ENCODE measurements around the gene OR8G1.
"Not testable (repeated sequence)": the region's sequence is repeated elsewhere in the genome, so short reads cannot be mapped to it uniquely, and the experiment has no call there.

OR8G1 gene

DNA sequence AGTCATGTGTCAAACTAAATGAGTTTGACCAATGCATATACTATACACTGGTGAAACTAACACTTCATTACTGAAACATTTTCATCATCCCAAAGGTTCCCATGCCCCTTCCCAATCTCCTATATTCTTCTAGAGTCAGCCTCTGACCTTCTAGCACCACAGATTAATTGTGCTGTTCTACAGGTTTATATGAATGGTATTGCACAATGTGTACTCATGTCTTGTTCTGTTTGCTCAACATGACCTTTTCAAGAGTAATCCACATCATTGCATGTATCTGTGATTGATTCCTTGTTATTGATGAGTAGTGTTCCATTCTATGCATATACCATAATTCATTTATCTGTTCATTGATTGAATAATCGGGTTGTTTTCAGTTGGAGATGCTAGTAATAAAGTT is 7.5 kb upstream of the OR8G1 start:
- TF ChIP-seq CTCF (IDR thresholded peaks at IDR 0.05; ENCODE audit: low read depth, low read length): no peak
- DNase-seq (ENCODE audit: low read depth in 2 of 2): no peak
- no peak overlapping the region for H3K4me3 ChIP-seq (replicated peaks in 1 of 2; ENCODE audit: low read depth in 2 of 2, low read length in 2 of 2)

DNA sequence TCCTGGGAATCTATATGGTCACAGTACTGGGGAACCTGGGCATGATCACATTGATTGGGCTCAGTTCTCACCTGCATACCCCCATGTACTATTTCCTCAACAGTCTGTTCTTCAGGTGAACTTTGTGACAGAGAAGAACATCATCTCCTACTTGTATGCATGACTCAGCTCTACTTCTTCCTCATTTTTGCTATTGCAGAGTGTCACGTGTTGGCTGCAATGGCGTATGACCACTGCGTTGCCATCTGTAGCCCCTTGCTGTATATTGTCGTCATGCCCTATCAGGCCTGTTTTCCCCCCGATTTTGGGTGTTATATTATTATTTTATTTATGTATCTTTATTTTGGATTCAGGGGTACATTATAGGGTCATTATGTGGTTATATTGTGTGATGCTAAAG is 2.4 kb upstream of the OR8G1 start:
- no peak for TF ChIP-seq CTCF (IDR thresholded peaks at IDR 0.05; ENCODE audit: low read depth, low read length)
- DNase-seq (ENCODE audit: low read depth in 2 of 2): no peak

DNA sequence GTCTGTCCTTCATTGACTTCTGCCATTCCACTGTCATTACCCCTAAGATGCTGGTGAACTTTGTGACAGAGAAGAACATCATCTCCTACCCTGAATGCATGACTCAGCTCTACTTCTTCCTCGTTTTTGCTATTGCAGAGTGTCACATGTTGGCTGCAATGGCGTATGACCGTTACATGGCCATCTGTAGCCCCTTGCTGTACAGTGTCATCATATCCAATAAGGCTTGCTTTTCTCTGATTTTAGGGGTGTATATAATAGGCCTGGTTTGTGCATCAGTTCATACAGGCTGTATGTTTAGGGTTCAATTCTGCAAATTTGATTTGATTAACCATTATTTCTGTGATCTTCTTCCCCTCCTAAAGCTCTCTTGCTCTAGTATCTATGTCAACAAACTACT is 9.0 kb downstream of the OR8G1 start:
- H3K4me3 ChIP-seq (replicated peaks in 1 of 2; ENCODE audit: low read depth in 2 of 2, low read length in 2 of 2); DNase-seq (ENCODE audit: low read depth in 2 of 2): not testable (repeated sequence)

More for the DNA sequence above, 2.4 kb upstream of the OR8G1 start:
- no peak overlapping the region for H3K4me3 ChIP-seq (replicated peaks in 1 of 2; ENCODE audit: low read depth in 2 of 2, low read length in 2 of 2)

- H3K4me3 ChIP-seq (replicated peaks in 1 of 2; ENCODE audit: low read depth in 2 of 2, low read length in 2 of 2): no peak within 1 kb of the TSS
- DNase-seq (ENCODE audit: low read depth in 2 of 2): no peak
- no peak for TF ChIP-seq CTCF (IDR thresholded peaks at IDR 0.05; ENCODE audit: low read depth, low read length)
Measured at GRCh38 chr11:124256076-124256475, 15.2 kb downstream of the OR8G1 start, which contains the start of gene OR8G5. OR8G5 (plus strand) TSS chr11:124256376; CDS start chr11:124264932, 8,556 bp downstream.

DNA sequence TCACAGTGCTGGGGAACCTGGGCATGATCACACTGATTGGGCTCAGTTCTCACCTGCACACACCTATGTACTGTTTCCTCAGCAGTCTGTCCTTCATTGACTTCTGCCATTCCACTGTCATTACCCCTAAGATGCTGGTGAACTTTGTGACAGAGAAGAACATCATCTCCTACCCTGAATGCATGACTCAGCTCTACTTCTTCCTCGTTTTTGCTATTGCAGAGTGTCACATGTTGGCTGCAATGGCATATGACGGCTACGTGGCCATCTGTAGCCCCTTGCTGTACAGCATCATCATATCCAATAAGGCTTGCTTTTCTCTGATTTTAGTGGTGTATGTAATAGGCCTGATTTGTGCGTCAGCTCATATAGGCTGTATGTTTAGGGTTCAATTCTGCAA is 24.1 kb downstream of the OR8G1 start:
- not testable (repeated sequence) for DNase-seq (ENCODE audit: low read depth in 2 of 2); H3K4me3 ChIP-seq (replicated peaks in 1 of 2; ENCODE audit: low read depth in 2 of 2, low read length in 2 of 2)

GRCh38 chr11:124270886-124271285 is 30.0 kb downstream of the OR8G1 start:
- DNase-seq (ENCODE audit: low read depth in 2 of 2): peak in 1 of 2 donors; percentile 63
- H3K4me3 ChIP-seq (replicated peaks in 1 of 2; ENCODE audit: low read depth in 2 of 2, low read length in 2 of 2): not testable (repeated sequence)

GRCh38 chr11:124274000-124274399 is 33.1 kb downstream of the OR8G1 start:
- H3K4me3 ChIP-seq (replicated peaks in 1 of 2; ENCODE audit: low read depth in 2 of 2, low read length in 2 of 2): no peak overlapping the region
- no peak for TF ChIP-seq CTCF (IDR thresholded peaks at IDR 0.05; ENCODE audit: low read depth, low read length)
- no peak for DNase-seq (ENCODE audit: low read depth in 2 of 2)

- TF ChIP-seq CTCF (IDR thresholded peaks at IDR 0.05; ENCODE audit: low read depth, low read length): no peak
- H3K4me3 ChIP-seq (replicated peaks in 1 of 2; ENCODE audit: low read depth in 2 of 2, low read length in 2 of 2): no peak overlapping the region
- DNase-seq (ENCODE audit: low read depth in 2 of 2): peak; percentile 41 to 82
Measured at GRCh38 chr11:124276081-124276480, 35.2 kb downstream of the OR8G1 start.

DNA sequence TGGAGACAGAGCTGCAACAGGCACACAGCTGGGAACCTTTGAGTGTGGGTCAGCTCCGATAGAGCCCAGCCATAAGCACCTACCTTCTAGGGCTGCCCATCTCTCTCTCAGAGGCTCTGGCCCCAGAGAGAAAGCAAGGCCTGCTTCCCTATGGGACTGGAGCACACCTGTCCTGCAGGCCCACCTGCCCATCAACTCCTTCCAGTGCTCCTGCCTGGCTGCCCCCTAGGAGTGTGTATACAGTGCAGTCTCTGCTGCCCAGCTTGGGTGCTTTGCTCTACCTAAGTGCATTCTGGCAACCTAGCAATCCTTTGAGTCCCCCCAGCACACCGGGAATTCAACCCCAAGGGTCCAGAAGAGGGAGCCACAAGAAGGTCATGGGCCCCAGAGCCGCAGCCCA is 36.3 kb downstream of the OR8G1 start:
- DNase-seq (ENCODE audit: low read depth in 2 of 2): no peak
- H3K4me3 ChIP-seq (replicated peaks in 1 of 2; ENCODE audit: low read depth in 2 of 2, low read length in 2 of 2): no peak overlapping the region
- TF ChIP-seq CTCF (IDR thresholded peaks at IDR 0.05; ENCODE audit: low read depth, low read length): no peak

All from cardiac fibroblast (primary cell).